ENCODE measurements around the gene FCRL3. TPM values are rescaled to one million over a fixed set of nuclear protein-coding genes. Genes with fewer than 3 reads are reported as not detected.

FCRL3 gene
- total and polyA plus RNA-seq, 2 experiments from 2014 or later, result not detected

DNA sequence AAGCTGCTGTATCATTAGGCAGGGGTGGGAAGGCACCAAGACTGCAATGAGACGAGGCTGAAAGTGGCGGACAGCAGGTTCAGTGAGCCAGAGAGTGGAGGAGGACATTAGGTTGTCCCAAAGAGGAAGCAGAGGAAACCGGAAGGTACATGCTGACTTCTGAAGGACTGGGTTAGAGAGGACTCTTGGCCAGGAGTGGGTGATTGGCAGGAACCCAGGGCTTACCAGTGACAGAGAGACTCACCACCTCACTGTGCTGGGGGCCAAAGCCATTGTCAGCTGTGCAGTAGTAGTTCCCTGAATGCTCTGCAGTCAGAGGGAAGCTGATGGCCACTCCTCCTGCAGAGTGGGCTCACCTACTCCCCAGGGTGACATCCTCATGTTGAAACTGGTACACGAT lies 60.8 kb downstream of the FCRL3 start:
- Histone ChIP-seq H3K4me3 (no peak overlapping the region), H3K27me3 (no peaks in the 10 kb centered on the region), H3K36me3 (no peaks in the 10 kb centered on the region), H3K4me1 (ENCODE audit: low read depth) (no peaks in the 10 kb centered on the region), H3K27ac (no peak overlapping the region), H3K9me3 (ENCODE audit: low read depth) (no peaks in the 10 kb centered on the region)
- DNase-seq (ENCODE audit: low read depth in 1 of 2, low spot score in 1 of 2), result no peak
- TF ChIP-seq, protein P1, sequence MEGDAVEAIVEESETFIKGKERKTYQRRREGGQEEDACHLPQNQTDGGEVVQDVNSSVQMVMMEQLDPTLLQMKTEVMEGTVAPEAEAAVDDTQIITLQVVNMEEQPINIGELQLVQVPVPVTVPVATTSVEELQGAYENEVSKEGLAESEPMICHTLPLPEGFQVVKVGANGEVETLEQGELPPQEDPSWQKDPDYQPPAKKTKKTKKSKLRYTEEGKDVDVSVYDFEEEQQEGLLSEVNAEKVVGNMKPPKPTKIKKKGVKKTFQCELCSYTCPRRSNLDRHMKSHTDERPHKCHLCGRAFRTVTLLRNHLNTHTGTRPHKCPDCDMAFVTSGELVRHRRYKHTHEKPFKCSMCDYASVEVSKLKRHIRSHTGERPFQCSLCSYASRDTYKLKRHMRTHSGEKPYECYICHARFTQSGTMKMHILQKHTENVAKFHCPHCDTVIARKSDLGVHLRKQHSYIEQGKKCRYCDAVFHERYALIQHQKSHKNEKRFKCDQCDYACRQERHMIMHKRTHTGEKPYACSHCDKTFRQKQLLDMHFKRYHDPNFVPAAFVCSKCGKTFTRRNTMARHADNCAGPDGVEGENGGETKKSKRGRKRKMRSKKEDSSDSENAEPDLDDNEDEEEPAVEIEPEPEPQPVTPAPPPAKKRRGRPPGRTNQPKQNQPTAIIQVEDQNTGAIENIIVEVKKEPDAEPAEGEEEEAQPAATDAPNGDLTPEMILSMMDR (IDR thresholded peaks at IDR 0.05; ENCODE audit: low read depth, low read length), result no peak

DNA sequence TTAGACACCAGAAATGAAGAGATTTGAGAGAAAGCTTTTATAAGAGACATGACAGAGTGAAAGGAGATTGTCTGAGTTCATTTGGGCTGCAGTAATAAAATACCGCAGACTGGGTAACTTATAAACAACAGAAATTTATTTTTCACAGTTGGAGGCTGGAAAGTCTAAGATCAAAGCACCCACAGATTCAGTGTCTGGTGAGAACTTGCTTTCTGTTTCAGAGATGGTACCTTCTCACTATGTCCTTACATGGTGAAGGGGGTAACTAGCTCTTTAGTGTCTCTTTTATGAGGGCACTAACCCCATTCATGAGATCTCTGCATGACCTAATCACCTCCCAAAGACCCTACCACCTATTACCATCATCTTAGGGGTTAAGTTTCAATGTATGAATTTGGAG lies 71.8 kb downstream of the FCRL3 start:
- H3K9me3 ChIP-seq (ENCODE audit: low read depth), result no peaks in the 10 kb centered on the region
- no peaks in the 10 kb centered on the region for H3K4me1 ChIP-seq (ENCODE audit: low read depth)
- TF ChIP-seq, protein P1 (IDR thresholded peaks at IDR 0.05; ENCODE audit: low read depth, low read length), result no peak
- DNase-seq (ENCODE audit: low read depth in 1 of 2, low spot score in 1 of 2), result no peak
- no peaks in the 10 kb centered on the region for H3K27me3 ChIP-seq
- H3K36me3 ChIP-seq, result no peaks in the 10 kb centered on the region
- H3K4me3 ChIP-seq, result no peak overlapping the region
- H3K27ac ChIP-seq, result no peak overlapping the region

Other genes with a start within 250 kb of the FCRL3 start
- gene FCRL5, start 148.3 kb downstream of the FCRL3 start, total RNA-seq, result not detected in 2 replicates
- gene FCRL5, start 148.3 kb downstream of the FCRL3 start, polyA plus RNA-seq, result not detected in 2 replicates
- not detected in 2 replicates for gene FCRL4, start 102.7 kb downstream of the FCRL3 start, total RNA-seq
- gene FCRL4, start 102.7 kb downstream of the FCRL3 start, polyA plus RNA-seq, result not detected in 2 replicates
- not detected in 2 replicates for gene FCRL2, start 76.4 kb upstream of the FCRL3 start, total RNA-seq
- not detected in 2 replicates for gene FCRL2, start 76.4 kb upstream of the FCRL3 start, polyA plus RNA-seq
- gene FCRL1, start 119.4 kb upstream of the FCRL3 start, total RNA-seq, result not detected in 2 replicates
- not detected in 2 replicates for gene FCRL1, start 119.4 kb upstream of the FCRL3 start, polyA plus RNA-seq
- not detected in 2 replicates for gene CD5L, start 141.0 kb upstream of the FCRL3 start, total RNA-seq
- not detected in 2 replicates for gene CD5L, start 141.0 kb upstream of the FCRL3 start, polyA plus RNA-seq